ENCODE results near the gene SETD4.

- TF ChIP-seq EZH2 (IDR thresholded peaks at IDR 0.05; ENCODE audit: borderline replicate concordance, low read depth, low read length, severe bottlenecking) = no peak
- TF ChIP-seq JUN (IDR thresholded peaks at IDR 0.05; ENCODE audit: borderline replicate concordance, insufficient read depth, insufficient read length, low read depth) = no peak
- TF ChIP-seq POLR2A (IDR thresholded peaks at IDR 0.05; ENCODE audit: low read depth, low read length) = no peak
- no peak for TF ChIP-seq POLR2AphosphoS5 (IDR thresholded peaks at IDR 0.05; ENCODE audit: insufficient read depth, low read depth, low read length)
Measured at GRCh38 chr21:36089946-36090345, 29.6 kb upstream of the SETD4 start.

All from endothelial cell of umbilical vein (primary cell).